Adrenal gland (tissue), 12 donors: ENCODE results near the gene VSIG10L. TPM values are rescaled to one million over a fixed set of nuclear protein-coding genes. Genes with fewer than 3 reads are reported as not detected.

Source experiments
- DNase-seq, 7 donors: peaks; one replicate each; pipeline ENCODE4 v3.0.0-alpha.2; 2019 to 2020
- H3K27ac ChIP-seq, 5 donors: fragments of 200-600 bp; sonication (generic) in 4 of 5; 1 replicate in 3 of 5; 2 replicates in 2 of 5; pipeline versions ENCODE4 v1.5.1 to v1.8.0; 2016 to 2020; ENCODE audit warnings: mild to moderate bottlenecking in 1 of 5
- H3K27me3 ChIP-seq: fragments of 200-600 bp; 2 replicates; pipeline ENCODE4 v1.8.0; 2021
- H3K36me3 ChIP-seq, 2 donors: fragments of 200-600 bp; replicated peaks in 1 of 2; 1 replicate in 1 of 2; 2 replicates in 1 of 2; pipeline versions ENCODE4 v1.5.1 to v1.8.0; 2018 to 2022
- H3K4me1 ChIP-seq, 2 donors: fragments of 200-600 bp; replicated peaks in 1 of 2; 1 replicate in 1 of 2; 2 replicates in 1 of 2; pipeline versions ENCODE4 v1.5.1 to v1.8.0; 2018 to 2021
- H3K4me3 ChIP-seq, 4 donors: fragments of 200-600 bp; sonication (generic) in 3 of 4; one replicate each; pipeline ENCODE4 v1.5.1; 2016 to 2018
- H3K9me3 ChIP-seq, 3 donors: fragments of 200-600 bp; sonication (generic) in 1 of 3; replicated peaks in 1 of 3; 1 replicate in 2 of 3; 2 replicates in 1 of 3; pipeline versions ENCODE4 v1.5.1 to v1.8.0; 2016 to 2021
- CTCF ChIP-seq, 6 experiments: fragments of 450-650 bp in 4 of 6; fragments of 200-600 bp in 2 of 6; sonication (generic) in 1 of 6; IDR thresholded peaks; 1 replicate in 5 of 6; 2 replicates in 1 of 6; pipeline versions ENCODE4 v1.5.1 to v1.8.0; 2016 to 2021; ENCODE audit warnings: antibody characterized with exemption in 6 of 6, mild to moderate bottlenecking in 2 of 6, moderate library complexity in 1 of 6
- POLR2A ChIP-seq, 2 donors: fragments of 450-650 bp; IDR thresholded peaks; one replicate each; pipeline ENCODE4 v1.6.1; 2017; ENCODE audit warnings: antibody characterized with exemption in 2 of 2, mild to moderate bottlenecking in 2 of 2, moderate library complexity in 1 of 2
- WGBS, 4 donors: extraction: QIAGEN DNeasy Blood & Tissue Kit in 2 of 4; methylation state at CpG; one replicate each; pipeline versions ENCODE4 v1.1.5 to v1.1.7; 2013 to 2017; 5-methylcytosine and 5-hydroxymethylcytosine counted together
- intact Hi-C, 2 donors: fragments of 100-400 bp; cut with DNase I; formaldehyde crosslinking; loops; one replicate each; pipeline versions ENCODE4 v1.14.1 to v1.15.0; 2022 to 2023
- polyA plus RNA-seq, 3 donors: library from polyadenylated mRNA; stranded (reverse); fragments of 200-250 nt in 2 of 3; fragments of 350-450 nt in 1 of 3; fragmentation: Illumina TruSeq in 1 of 3; extraction: RNeasy Lipid Tissue Mini Kit (QIAGEN cat#74804) in 1 of 3; gene quantifications; one replicate each; pipeline ENCODE4 v1.2.3, GENCODE V29; 2013 to 2014
- total RNA-seq, 9 donors: library from RNA; depleted of rRNA in 4 of 9; stranded (reverse); fragments of >200 nt in 4 of 9; fragments of 120-200 nt in 1 of 9; fragmentation: NEBNext Ultra II Directional in 1 of 9; extraction: Animal tissue kit (Norgen Biotek cat#: 25700) in 1 of 9; gene quantifications; one replicate each; pipeline versions ENCODE4 v1.1.0 to v1.2.4, GENCODE V29; 2013 to 2023
- donor health status: healthy with polysubstance abuse.
- donor health status: Bipolar disorder and iron deficiency.
- donor health status: DM: yes; HTN: yes; CAD: no.
- donor health status: DM: no; HTN: no; CAD: no.
- donor health status: DM: no; HTN: no; CAD: no.
- donor health status: DM: yes; HTN: yes; CAD: no.

Gene VSIG10L
- total and polyA plus RNA-seq, 12 donors, result 1.0 to 6.0 (median 2.7) TPM

GRCh38 chr19:51356159-51356801, 14.3 kb upstream of the VSIG10L start:
- peaks cover 0 to 12% of the 10 kb centered on the region in 2 donors for H3K36me3 ChIP-seq
- intact Hi-C loops, result no loop called here
- no peaks in the 10 kb centered on the region for H3K27me3 ChIP-seq
- no peak overlapping the region for H3K4me3 ChIP-seq
- no peak for DNase-seq
- 76 to 87% (median 83%) methylated on average over 8 to 10 of the region's 10 CpGs for WGBS, 4 donors
- H3K9me3 ChIP-seq, result no peaks in the 10 kb centered on the region
- TF ChIP-seq CTCF (IDR thresholded peaks at IDR 0.05) (no peak), POLR2A (IDR thresholded peaks at IDR 0.05) (no peak)
- H3K4me1 ChIP-seq, result peaks cover 0 to 16% of the 10 kb centered on the region in 2 donors
- H3K27ac ChIP-seq, result no peak overlapping the region

GRCh38 chr19:51354742-51355148, 12.8 kb upstream of the VSIG10L start:
- H3K4me1 ChIP-seq, result peaks cover 0 to 10% of the 10 kb centered on the region in 2 donors
- no peak for DNase-seq
- intact Hi-C loops, result no loop called here
- no peak for TF ChIP-seq POLR2A (IDR thresholded peaks at IDR 0.05)
- no peak for TF ChIP-seq CTCF (IDR thresholded peaks at IDR 0.05)
- H3K27me3 ChIP-seq, result no peaks in the 10 kb centered on the region
- peaks cover 0 to 26% of the 10 kb centered on the region in 2 donors for H3K36me3 ChIP-seq
- H3K27ac ChIP-seq, result no peak overlapping the region
- H3K9me3 ChIP-seq, result no peaks in the 10 kb centered on the region
- H3K4me3 ChIP-seq, result no peak overlapping the region
- WGBS, 4 donors, result 60 to 71% (median 68%) methylated on average over 8 of the region's 8 CpGs

GRCh38 chr19:51354103-51354741, 12.3 kb upstream of the VSIG10L start:
- H3K36me3 ChIP-seq, result peaks cover 0 to 26% of the 10 kb centered on the region in 2 donors
- DNase-seq, result no peak
- no peaks in the 10 kb centered on the region for H3K9me3 ChIP-seq
- peaks cover 0 to 10% of the 10 kb centered on the region in 2 donors for H3K4me1 ChIP-seq
- no peak overlapping the region for H3K27ac ChIP-seq
- TF ChIP-seq CTCF (IDR thresholded peaks at IDR 0.05) (no peak), POLR2A (IDR thresholded peaks at IDR 0.05) (no peak)
- intact Hi-C loops, result no loop called here
- WGBS, 4 donors, result 61 to 77% (median 72%) methylated on average over 10 to 12 of the region's 12 CpGs
- no peaks in the 10 kb centered on the region for H3K27me3 ChIP-seq
- no peak overlapping the region for H3K4me3 ChIP-seq

- intact Hi-C loops, result no loop called here
- H3K27me3 ChIP-seq, result no peaks in the 10 kb centered on the region
- peaks cover 0 to 26% of the 10 kb centered on the region in 2 donors for H3K36me3 ChIP-seq
- no peaks in the 10 kb centered on the region for H3K9me3 ChIP-seq
- no peak for DNase-seq
- no peak overlapping the region for H3K4me3 ChIP-seq
- WGBS, 4 donors, result 93 to 96% (median 95%) methylated on average over 12 to 16 of the region's 16 CpGs
- no peak overlapping the region for H3K27ac ChIP-seq
- peaks cover 0 to 10% of the 10 kb centered on the region in 2 donors for H3K4me1 ChIP-seq
- TF ChIP-seq POLR2A (IDR thresholded peaks at IDR 0.05), result no peak
- TF ChIP-seq CTCF (IDR thresholded peaks at IDR 0.05), result no peak
Observed at GRCh38 chr19:51352783-51353360, 10.9 kb upstream of the VSIG10L start.
